Measurements from ENCODE around the gene CA14.

GRCh38 chr1:150256198-150256553, 1.4 kb upstream of the CA14 start:
- TF ChIP-seq ADNP (tag; IDR thresholded peaks at IDR 0.05) (no peak), CTCF (IDR thresholded peaks at IDR 0.05 in 2 of 3, conservative IDR thresholded peaks at IDR 0.05 in 1 of 3; ENCODE audit: insufficient read depth in 2 of 3, low read depth in 1 of 3, low read length in 3 of 3) (no peak), ZNF280B (CRISPR knock-in tag; IDR thresholded peaks at IDR 0.05) (no peak), POLR2AphosphoS5 (IDR thresholded peaks at IDR 0.05; ENCODE audit: control insufficient read depth, insufficient read depth, low read depth, low read length) (no peak), ZNF609 (CRISPR knock-in tag; IDR thresholded peaks at IDR 0.05; ENCODE audit: borderline replicate concordance) (no peak), GABPA (tag; conservative IDR thresholded peaks at IDR 0.05; ENCODE audit: low read depth) (no peak), TAF1 (IDR thresholded peaks at IDR 0.05; ENCODE audit: control insufficient read depth, extremely low read depth, insufficient read depth, low read length, severe bottlenecking) (no peak), CCAR2 (IDR thresholded peaks at IDR 0.05; ENCODE audit: low read depth, low read length) (no peak), EGR1 (conservative IDR thresholded peaks at IDR 0.05) (no peak), KAT2B (IDR thresholded peaks at IDR 0.05; ENCODE audit: low read depth, low read length) (no peak), ZBED1 (IDR thresholded peaks at IDR 0.05) (no peak), NFATC3 (IDR thresholded peaks at IDR 0.05) (no peak)

Measured in K562 (cell line).